ENCODE results near the gene EEF2K.
A peak's percentile ranks its signal among the peaks of the same experiment; 100 is the strongest.

EEF2K gene

DNA sequence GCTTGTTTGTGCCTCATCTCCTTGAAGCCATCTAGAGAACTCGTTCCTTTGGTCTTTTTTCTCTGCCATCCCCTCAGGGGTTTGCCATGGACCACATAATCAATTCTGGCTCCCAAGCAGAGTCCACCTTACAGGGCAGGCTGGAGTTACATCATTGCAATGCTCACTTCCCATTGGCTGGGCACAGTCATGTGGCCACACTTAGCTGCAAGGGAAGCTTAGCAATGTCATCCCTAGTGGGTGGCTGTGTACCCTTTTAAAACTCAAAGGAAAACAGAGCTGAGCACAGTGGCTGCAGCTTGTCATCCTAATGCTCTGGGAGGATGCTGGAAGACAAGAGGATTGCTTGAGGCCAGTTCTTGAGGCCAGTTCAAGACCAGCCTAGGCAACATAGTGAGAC lies 49.3 kb downstream of the EEF2K start:
- no peak for DNase-seq

GRCh38 chr16:22257440-22257839 lies 51.4 kb downstream of the EEF2K start:
- no peak for DNase-seq

DNA sequence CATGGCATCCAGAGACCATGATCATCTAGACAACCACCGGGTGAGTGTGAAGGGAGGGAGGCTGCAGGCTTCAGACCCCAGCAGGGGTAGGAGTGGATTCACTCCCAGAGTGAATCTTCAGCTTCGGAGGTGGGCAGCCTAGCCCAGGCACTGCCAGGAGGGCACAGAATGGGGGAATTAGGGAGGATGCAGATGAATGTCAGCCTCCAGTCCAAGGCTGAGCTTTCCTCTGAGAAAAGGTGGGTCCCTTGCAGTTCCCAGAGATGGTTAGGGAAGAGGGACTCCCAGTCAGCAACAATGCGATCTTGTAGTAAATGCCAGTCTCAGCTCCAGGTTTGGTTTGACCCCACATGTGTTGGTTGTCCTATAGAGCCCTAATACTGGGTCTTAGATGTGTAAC lies 54.4 kb downstream of the EEF2K start:
- DNase-seq, result no peak

DNA sequence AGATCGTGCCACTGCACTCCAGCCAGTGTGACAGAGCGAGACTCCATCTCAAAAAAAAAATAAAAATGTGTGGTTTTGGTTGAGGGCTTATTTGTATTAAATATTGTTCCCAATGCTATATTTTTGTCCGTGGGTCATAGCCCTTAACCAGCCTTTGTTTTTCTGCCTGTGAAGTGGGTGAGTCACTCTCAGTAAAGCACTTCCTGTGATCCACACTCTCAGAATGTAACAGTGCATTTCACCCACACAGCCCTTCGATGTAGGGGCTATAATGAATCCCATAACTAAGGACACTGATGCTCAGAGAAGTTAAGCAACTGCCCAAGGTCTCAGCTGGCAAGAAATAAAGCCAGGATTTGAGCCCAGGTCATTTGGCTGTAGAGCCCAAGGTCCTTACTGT lies 56.4 kb downstream of the EEF2K start:
- DNase-seq, result no peak

GRCh38 chr16:22264786-22265185 lies 58.7 kb downstream of the EEF2K start:
- DNase-seq, result no peak

DNA sequence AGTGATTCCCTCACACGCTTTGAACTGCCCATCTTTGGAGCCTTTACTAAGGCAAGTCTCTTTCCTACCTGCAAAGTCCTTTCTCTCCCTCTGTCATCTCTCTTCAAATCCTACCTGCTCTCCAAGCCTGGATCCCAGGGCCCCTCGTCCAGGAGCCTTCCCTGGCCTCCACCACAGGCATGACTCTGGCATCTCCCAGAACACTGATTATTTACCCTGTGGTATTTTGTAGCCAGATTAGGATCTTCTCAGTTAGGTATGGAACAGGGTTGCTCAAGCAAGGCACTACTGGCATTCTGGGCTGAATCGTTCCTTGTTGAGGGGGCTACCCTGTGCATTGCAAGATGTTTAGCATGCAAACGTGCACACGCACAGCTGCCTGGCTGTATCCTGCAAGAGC lies 59.3 kb downstream of the EEF2K start:
- DNase-seq, result no peak

- no peak for DNase-seq
Observed at GRCh38 chr16:22266546-22266945, 60.5 kb downstream of the EEF2K start.

- DNase-seq, result no peak
Observed at GRCh38 chr16:22267764-22268163, 61.7 kb downstream of the EEF2K start.

DNA sequence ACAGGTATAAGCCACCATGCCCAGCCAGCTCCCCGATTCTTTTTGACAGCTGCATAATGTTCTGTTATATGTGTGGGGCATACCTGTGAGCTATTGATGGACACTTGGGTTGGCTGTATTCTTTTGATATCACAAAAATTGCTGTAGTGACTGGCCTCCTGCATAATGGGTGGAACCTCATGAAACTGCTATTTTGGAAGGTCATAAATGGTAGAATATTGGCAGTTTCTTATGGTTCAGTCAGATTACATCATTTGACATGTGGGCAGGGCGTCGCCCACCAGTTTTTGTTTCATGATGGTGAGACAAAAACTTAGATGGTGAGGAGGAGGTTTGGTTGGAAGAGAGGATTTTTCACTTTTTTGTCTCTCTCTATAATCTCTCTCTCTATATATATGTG lies 64.4 kb downstream of the EEF2K start:
- no peak for DNase-seq

DNA sequence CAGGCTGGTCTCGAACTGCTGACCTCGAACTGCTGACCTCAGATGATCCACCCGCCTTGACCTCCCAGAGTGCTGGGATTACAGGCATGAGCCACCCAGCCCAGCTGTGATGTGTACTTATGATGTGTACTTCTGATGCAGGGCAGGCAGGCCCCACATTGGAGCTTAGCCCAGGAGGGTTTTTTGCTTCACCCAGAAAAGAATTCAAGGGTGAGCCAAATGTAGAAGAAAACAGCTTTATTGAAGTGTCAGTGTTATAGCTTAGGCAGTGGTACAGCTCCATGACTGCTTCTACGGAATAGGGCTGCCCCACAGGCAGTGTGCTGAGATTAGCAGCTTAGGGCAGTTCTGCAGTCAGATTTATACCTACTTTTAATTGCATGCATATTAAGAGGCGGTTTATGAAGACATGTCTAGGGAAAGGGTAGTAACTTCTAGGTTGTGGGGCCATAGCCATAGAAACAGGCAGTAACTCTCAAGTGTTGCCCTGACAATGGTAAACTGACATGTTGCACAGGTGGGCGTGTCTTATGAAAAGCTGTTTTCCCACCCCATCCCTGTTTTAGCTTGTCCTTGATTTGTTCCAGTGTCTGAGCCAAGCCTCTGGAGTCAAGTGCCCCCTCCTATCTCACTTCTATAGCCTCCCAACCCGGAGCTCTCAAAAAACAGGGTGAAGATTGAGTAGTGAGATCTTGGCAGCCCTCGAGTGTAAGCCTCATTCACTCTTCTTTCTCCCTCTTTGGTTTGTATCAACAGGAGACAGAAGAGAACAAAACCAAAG lies 67.0 kb downstream of the EEF2K start:
- no peak for DNase-seq

DNA sequence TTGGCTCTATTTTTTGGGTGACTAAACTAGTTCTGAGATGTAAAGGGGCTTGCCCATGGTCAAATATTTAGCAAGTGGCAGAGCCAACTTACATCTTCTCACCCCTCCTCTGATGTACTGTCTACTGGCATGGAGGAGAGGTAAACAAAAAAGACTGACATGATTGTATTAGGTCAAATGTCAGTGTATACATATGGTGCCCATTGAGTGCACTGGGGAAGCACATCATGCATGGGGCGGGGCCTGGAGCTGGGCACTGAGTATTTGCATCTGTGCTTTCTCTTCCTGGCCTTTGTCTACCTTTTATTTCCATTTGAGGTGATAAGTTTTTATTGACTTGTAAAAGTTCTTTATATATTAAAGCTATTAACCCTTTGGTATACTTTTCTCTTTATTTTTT lies 68.8 kb downstream of the EEF2K start:
- no peak for DNase-seq

GRCh38 chr16:22278441-22279230 lies 72.6 kb downstream of the EEF2K start:
- no peak for DNase-seq

GRCh38 chr16:22282254-22282892 lies 76.3 kb downstream of the EEF2K start:
- no peak for DNase-seq

- DNase-seq, result no peak
Observed at GRCh38 chr16:22284637-22285036, 78.6 kb downstream of the EEF2K start.

- no peak for DNase-seq
Observed at GRCh38 chr16:22285080-22285479, 79.0 kb downstream of the EEF2K start.

GRCh38 chr16:22291020-22291419 lies 84.9 kb downstream of the EEF2K start:
- DNase-seq, result no peak

GRCh38 chr16:22291860-22292318 lies 85.8 kb downstream of the EEF2K start:
- DNase-seq, result no peak

DNA sequence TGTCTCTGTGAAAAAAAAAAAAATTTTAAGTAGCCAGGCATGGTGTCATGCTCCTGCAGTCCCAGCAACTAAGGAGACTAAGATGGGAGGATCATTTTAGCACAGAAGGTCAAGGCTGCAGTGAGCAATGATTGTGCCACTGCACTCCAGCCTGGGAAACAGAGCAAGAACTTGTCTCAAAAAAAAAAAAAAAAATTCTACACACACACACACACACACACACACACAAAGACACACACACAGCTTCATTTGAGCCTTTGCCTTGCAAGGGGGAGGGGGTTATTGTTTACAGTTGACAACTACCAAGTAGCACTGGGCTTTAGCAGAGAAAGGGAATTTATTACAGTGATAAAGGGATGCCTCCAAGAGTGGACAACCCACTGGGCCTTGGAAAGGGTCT lies 86.2 kb downstream of the EEF2K start:
- no peak for DNase-seq

GRCh38 chr16:22293137-22294106 lies 87.3 kb downstream of the EEF2K start:
- no peak for DNase-seq

DNA sequence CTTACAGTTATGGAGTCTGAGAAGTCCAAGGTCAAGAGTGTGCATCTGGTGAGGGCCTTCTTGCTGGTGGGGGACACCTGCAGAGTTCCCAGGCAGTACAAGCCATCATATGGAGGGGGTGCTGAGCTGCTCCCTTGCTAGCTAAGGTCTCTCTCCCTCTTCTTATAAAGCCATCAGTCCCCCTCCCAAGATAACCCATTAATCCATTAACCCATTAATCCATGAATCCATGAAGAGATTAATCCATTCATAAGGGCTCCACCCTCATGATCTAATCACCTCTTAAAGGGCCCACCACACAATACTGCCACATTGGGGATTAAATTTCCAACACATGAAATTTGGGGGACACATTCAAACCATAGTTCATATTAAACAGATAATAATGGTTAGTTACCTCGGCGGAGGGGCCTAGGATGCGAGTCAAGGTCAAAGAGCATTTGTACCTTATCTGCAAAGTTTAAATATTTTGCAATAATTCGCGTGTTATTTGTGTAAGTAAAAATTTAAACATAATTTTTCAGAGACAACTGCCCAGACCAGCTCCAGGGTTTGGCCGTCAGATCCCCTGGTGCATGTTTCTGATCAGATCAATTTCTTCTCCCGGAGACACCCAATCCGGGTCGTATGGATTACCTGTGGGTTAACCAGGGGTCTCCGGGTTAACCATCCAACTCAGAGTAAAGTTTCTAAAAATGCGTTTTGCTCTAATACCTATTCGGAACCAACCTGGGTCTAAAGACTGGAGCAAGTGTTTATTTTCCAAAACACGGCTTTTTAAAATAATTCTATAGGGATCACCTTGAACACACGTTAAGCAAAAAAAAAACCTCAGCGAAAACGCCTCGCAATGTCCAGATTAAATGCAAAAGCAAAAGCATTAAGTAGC lies 90.4 kb downstream of the EEF2K start:
- DNase-seq, result peak; percentile 42

- peak; percentile 98 for DNase-seq
Observed at GRCh38 chr16:22297114-22297870, 91.2 kb downstream of the EEF2K start, which contains the start of gene POLR3E. Gene POLR3E, plus strand, starts transcription at chr16:22297409. Its CDS starts 5,560 bp downstream, at chr16:22302969.
